ENCODE measurements around the gene MRPL1. TPM values are rescaled to one million over a fixed set of nuclear protein-coding genes. Genes with fewer than 3 reads are reported as not detected.

The MRPL1 gene
- polyA plus RNA-seq, 10 donors: 57.2 to 76.6 (median 68.7) TPM

GRCh38 chr4:77845929-77846328 lies 16.7 kb upstream of the MRPL1 start:
- DNase-seq: no peak

GRCh38 chr4:77848508-77848907 lies 14.1 kb upstream of the MRPL1 start:
- DNase-seq: no peak

- DNase-seq: no peak
These were observed 13.2 kb upstream of the MRPL1 start for GRCh38 chr4:77849278-77849965.

- DNase-seq: no peak
These were observed 9.6 kb upstream of the MRPL1 start for GRCh38 chr4:77852892-77853495.

DNA sequence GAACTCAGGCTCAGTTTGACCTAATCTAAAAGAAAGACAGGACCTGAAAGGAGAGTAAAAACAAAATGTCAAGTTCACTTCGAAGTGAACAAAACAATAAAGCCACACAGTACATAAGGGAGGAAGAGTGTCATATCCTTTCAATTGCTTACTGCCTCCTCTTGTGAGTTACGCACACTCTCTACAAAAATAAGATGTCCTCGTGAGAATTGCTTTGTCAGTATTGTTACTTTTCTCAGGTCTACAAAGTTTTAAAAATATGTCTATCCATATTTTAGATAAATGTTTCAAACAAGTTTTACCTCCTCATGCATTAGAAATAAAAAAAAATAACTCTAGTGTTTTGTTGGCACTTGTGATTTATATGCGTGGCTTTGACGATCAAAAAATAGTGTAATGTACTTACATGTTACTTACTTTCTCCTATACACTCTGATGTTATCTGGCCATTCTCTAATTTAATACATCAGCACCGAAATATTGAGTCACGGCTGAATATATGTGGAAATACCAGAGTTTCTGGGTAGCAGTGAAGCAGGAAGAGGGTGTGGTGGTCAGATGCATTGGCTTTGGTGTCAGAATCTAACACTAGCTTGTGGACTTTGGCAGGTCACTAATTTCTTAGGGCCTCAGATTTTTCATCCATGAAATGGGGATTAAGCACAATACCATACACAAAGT lies 8.1 kb upstream of the MRPL1 start:
- DNase-seq: no peak

DNA sequence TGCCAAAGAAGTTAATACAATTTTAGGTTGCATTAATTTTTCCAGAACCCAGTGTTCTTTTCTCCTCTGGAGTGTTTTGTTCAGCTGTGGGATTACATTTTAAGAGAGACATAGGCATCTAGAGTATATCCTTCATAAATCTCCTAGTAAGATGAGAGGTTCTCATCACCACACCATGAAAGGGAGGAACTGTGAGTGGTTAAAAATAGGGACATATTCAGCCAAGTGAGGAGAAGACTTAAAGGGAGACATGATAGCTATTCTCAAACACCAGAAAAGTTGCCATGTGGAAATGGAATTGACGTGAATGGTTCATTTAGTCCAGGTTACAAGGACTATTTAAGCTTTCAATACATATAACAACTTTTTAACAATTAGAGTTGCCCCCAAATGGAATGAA lies 6.5 kb upstream of the MRPL1 start:
- no peak for DNase-seq

DNA sequence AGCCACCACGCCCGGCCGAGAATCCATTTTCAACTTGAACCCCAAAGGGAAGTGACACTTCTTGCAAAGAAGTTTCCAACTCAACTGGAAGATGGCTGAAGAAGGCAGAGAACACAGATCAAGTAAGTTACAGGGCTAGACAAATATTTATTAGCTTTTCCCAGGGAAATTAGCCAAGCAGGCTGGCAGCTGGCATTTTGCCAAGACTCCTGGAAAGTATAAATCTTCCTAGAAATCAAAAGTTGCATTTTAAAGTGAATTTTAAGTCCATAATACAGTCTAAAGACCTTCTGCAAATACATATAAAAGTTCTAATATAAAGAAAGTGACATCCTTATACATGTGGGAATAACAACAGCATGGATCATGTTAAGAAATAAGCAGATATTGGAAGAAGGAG lies 3.4 kb upstream of the MRPL1 start:
- no peak for DNase-seq

GRCh38 chr4:77861495-77861894 lies 1.1 kb upstream of the MRPL1 start:
- DNase-seq: no peak

DNA sequence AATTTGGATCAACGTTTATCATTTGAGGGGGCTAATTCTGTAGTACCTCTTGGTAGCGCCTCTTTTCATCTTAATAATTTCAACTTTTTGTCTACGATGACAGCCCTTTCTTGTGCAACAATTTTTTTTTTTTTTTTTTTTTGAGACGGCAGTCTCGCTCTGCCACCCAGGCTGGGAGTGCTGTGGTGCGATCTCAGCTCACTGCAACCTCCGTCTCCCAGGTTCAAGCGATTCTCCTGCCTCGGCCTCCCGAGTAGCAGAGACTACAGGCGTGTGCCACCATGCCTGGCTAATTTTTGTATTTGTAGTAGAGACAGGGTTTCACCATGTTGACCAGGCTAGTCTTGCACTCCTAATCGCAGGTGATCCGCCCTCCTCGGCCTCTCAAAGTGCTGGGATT lies 711 bp downstream of the MRPL1 start:
- DNase-seq: peak in 1 of 3 donors; percentile 9

DNA sequence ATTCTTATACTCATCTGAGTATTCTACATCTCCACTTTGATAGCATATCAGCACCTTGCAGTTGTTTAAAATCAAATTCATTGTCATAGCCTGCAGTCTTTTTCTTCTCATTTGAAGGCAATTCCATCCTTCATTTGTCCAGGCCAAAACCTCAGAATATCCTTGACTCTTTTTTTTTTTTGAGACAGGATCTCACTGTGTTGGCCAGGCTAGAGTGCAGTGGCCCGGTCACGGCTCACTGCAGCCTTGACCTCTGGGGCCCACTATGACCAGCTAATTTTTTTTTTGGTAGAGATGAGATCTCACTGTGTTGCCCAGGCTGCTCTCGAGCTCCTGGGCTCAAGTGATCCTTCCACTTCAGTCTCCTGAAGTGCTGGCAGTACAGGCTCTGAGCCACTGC lies 2.6 kb downstream of the MRPL1 start:
- DNase-seq: no peak

DNA sequence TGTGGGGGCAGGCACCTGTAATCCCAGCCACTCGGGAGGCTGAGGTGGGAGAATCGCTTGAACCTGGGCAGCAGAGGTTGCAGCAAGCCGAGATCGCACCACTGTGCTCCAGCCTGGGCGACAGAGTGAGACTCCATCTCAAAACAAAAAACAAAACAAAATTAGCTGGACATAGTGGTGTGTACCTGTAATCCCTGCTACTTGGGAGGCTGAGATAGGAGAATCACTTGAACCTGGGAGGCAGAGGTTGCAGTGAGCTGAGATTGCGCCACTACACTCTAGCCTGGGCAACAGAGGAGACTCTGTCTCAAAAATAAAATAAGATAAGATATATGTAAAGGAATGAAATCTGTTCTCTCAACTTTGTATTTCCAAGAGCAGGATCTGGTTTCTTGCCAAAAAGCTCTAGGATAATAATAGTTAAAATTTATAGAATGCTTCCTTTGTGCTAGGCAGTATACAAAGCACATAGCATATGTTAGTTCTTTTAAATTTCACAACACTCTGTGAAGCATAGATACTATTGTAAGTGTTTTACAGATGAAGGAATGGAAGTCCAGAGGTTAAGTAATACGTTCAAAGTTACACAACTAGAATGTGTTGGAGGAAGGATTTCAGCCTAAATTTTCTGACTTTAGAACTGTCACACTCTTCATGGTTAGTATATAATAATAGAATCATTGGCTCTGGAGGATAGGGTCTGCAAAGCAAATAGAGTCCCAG lies 10.3 kb downstream of the MRPL1 start:
- no peak for DNase-seq

DNA sequence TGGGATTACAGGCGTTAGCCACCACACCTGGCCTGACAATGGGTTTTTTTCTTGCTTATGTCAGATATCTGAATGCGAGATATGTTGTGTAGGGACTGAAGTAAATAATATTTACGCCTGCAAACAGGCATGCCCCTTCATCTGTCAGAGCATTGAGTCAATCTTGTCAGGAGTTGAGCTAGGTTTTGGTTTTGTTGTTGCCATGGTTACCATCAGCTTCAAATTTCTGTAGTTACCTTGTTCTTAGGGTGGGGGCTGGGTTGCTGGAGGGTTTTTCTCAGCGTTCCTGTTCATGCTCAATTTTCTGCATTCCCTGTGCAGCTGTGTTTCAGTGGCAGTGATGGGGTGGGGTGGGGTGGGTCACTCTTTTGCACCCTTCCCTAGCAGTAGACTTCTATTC lies 14.5 kb downstream of the MRPL1 start:
- DNase-seq: no peak

GRCh38 chr4:77877771-77878565 lies 15.3 kb downstream of the MRPL1 start:
- DNase-seq: no peak

DNA sequence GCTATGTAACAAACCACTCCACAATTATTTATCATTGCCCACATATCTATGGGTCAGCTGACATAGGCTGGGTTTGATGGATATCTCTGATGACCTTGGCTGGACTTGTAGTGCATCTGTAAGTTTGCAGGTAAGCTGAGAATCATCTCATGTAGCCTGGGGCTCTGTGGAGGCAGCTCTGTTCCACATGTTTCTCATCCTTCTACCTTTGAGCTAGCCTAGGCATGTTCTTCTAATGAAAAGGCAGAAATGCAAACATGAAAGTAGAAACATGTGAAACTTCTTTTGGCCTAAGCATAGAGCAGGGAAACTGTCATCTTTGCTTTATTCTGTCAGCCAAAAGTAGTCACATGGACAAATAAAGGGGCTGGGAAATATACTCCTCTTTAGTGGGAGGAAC lies 18.2 kb downstream of the MRPL1 start:
- DNase-seq: no peak

GRCh38 chr4:77881460-77882295 lies 19.0 kb downstream of the MRPL1 start:
- no peak for DNase-seq

DNA sequence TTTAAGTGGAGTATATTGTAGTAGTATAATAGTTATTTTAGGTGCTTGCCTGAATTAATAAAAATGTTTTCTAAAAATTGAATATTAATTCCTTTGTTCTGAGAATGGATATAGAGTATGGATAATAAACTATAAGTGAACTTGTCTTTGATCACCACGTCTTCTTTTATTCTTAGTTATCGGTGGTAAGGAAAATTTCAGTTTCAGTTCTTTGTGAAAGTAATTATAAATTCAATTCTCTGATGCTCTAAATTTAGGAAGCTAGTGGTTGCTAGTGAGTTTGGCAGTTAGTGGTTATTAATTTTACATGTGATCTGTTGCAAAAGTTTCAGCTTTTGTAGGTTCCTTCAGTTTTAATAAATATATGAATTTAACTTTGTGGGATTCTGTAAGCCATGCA lies 30.8 kb downstream of the MRPL1 start:
- DNase-seq: no peak

DNA sequence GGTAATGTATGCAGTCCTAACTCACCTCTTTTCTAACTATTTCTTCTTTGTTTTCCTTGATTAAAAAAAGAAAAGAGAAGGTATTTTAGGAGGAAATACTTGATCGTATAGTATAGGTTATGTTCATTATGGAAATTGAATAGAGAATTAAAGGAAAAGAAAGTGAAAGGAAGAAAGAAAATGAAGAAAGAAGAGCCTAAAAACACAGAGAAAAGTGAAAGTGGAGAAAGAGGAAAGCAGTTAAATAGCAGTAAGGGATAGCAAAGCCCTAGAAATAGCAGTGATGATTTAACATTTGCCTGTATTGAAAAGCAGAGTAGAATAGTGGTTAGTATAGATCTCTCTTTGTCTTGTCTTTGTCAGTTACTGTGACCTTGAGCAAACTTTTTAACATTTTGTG lies 37.0 kb downstream of the MRPL1 start:
- no peak for DNase-seq

GRCh38 chr4:77903186-77903585 lies 40.6 kb downstream of the MRPL1 start:
- DNase-seq: no peak

DNA sequence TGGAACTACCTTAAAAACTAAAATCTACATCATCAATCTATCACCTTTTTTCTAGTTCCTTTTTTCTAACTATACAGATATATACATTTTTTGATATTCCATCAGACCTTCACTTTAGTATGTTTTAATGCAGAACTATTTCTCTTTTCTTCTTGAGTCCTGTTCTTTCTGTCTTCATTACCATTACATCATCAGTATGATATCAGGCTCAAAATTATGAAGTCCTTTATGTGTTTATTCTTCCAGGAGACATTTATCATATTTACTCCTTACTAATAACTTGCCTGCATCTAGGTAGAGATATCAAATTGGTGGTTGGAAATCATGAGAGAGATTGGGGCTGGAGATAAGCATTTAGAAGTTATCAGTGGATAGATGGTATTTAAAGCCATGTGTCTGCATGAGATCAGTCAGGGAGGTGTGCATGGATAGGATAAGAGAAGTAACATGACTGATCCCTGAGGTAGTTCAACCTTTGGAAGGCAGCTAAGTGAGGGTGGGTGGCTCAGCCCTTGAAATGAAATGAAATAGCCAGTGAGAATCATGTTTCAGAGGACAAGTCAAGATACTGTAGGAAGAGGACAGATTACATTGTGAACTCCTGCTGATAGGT lies 43.1 kb downstream of the MRPL1 start:
- DNase-seq: no peak

DNA sequence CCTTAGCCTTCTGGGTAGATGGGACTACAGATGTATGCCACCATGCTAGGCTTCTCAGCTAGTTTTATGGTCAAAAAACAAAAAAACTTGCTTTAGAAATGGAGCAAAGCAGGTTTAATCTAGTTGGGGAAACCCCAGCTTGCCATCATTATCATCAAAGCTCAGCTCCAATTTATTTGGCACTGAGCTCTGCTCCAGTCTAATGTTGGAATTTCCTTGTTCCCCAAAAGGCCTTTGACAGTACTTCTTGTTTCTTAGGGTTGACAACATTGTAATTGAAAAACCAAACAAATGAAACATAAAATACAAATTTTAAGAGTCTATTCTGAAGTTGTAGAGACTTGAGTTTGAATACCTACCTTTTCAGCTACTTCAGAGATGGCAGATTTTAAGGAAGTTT lies 48.0 kb downstream of the MRPL1 start:
- DNase-seq: no peak

Measured in muscle of back (tissue), 11 donors.